PC-9 (cell line): ENCODE data around the gene ACADVL.

Experiments used
- CTCF ChIP-seq: fragments of 200-600 bp; sonication (generic); conservative IDR thresholded peaks from 2 replicates; pipeline ENCODE4 v1.6.1; 2017; ENCODE audit warnings: mixed run types, antibody characterized with exemption, mild to moderate bottlenecking, moderate library complexity
- EZH2 ChIP-seq: fragments of 200-600 bp; sonication (generic); IDR thresholded peaks from 2 replicates; pipeline ENCODE4 v1.8.0; 2017; ENCODE audit warnings: antibody characterized with exemption, low read depth

GRCh38 chr17:7233701-7234082 lies 14.0 kb downstream of the ACADVL start:
- no peak for TF ChIP-seq CTCF
- no peak for TF ChIP-seq EZH2
